ENCODE measurements around the gene TRAM2. TPM values are rescaled to one million over a fixed set of nuclear protein-coding genes. Genes with fewer than 3 reads are reported as not detected.

TRAM2 gene
- total and polyA plus RNA-seq, 2 of the 8 experiments (the other 6 are each of a cell fraction or from before 2014, with no cell fraction given) = 9.0 to 21.4 TPM

- H2BK15ac ChIP-seq (ENCODE audit: low read length) = no peak overlapping the region
- WGBS, 2 experiments (ENCODE audit: extremely low coverage in 1 of 2, insufficient coverage in 1 of 2, insufficient read length in 1 of 2, insufficient replicate concordance in 2 of 2, low coverage in 1 of 2, low lambda C conversion rate in 2 of 2, missing lambda C conversion rate in 1 of 2) = 79% methylated on average over 2 of the region's 2 CpGs; no CpG with 5 or more reads in 1 of the 2 experiments
- no peak overlapping the region for H3K4me2 ChIP-seq (ENCODE audit: insufficient read depth in 1 of 2, low read depth in 2 of 2, low read length in 2 of 2)
- no peak overlapping the region for H2BK120ac ChIP-seq (replicated peaks; ENCODE audit: low read depth, low read length)
- H3K4me3 ChIP-seq (ENCODE audit: extremely low read depth in 1 of 4, insufficient read depth in 2 of 4, low read depth in 3 of 4, low read length in 4 of 4) = no peak overlapping the region
- H2BK5ac ChIP-seq (ENCODE audit: low read depth, low read length) = no peak overlapping the region
- no peak overlapping the region for H3K23ac ChIP-seq (ENCODE audit: insufficient read length)
- peaks cover 0 to 7% (median 1%) of the 10 kb centered on the region in 4 experiments; a peak in 2 of 8 replicates for H3K36me3 ChIP-seq (ENCODE audit: control insufficient read depth in 2 of 4, insufficient read depth in 4 of 4, low read length in 3 of 4)
- H2AFZ ChIP-seq (ENCODE audit: low read length) = no peak overlapping the region
- H3K56ac ChIP-seq (replicated peaks; ENCODE audit: insufficient read length, low read depth, low read length) = no peak overlapping the region
- peaks cover 5% of the 10 kb centered on the region; the same call in 1 of the 2 replicates for H3K79me1 ChIP-seq (ENCODE audit: low read depth, low read length)
- H4K91ac ChIP-seq (replicated peaks; ENCODE audit: insufficient read length, low read length) = no peak overlapping the region
- no peak overlapping the region for H2AK5ac ChIP-seq (ENCODE audit: low read depth, low read length)
- peaks cover 7 to 21% (median 17%) of the 10 kb centered on the region in 4 experiments for H3K4me1 ChIP-seq (replicated peaks in 1 of 4; ENCODE audit: control insufficient read depth in 3 of 4, insufficient read depth in 4 of 4, low read length in 3 of 4)
- no peak overlapping the region for H2BK12ac ChIP-seq (ENCODE audit: low read depth, low read length)
- DNase-seq (ENCODE audit: low read depth in 1 of 2, low spot score in 2 of 2) (no peak), FAIRE-seq (no peak)
- H3K18ac ChIP-seq (ENCODE audit: extremely low read depth, low read length) = no peak overlapping the region
- ChIA-PET CTCF (ENCODE audit: partially characterized antibody) (interaction anchor here (0.6 to 3.2 kb wide), 15 partner anchors 12 to 148 kb away, joined by 3 to 16 read pairs (median 3); partner anchors contain the start of gene TRAM2), POLR2A (ENCODE audit: partially characterized antibody) (interaction anchor here (0.9 to 1.8 kb wide), 4 partner anchors 9 to 95 kb away, joined by 3 to 5 read pairs (median 4); partner anchors contain the start of gene EFHC1)
- H3K14ac ChIP-seq (ENCODE audit: insufficient read length) = no peak overlapping the region
- no peak overlapping the region for H3K27ac ChIP-seq (ENCODE audit: low read depth, low read length)
- H4K20me1 ChIP-seq (replicated peaks in 1 of 2; ENCODE audit: control insufficient read depth in 1 of 2, insufficient read depth in 2 of 2, low read length in 2 of 2) = no peaks in the 10 kb centered on the region
- no peak overlapping the region for H4K5ac ChIP-seq (ENCODE audit: insufficient read length, low read depth, low read length)
- no peaks in the 10 kb centered on the region for H3K27me3 ChIP-seq (replicated peaks in 1 of 4; ENCODE audit: control insufficient read depth in 3 of 4, extremely low read depth in 1 of 4, insufficient read depth in 3 of 4, low read length in 3 of 4)
- H3K4ac ChIP-seq (replicated peaks; ENCODE audit: insufficient read length, low read depth, low read length) = no peak overlapping the region
- H3K9me3 ChIP-seq (ENCODE audit: insufficient read depth in 2 of 2, low read depth in 1 of 2, low read length in 1 of 2) = no peaks in the 10 kb centered on the region
- H3K79me2 ChIP-seq (ENCODE audit: control insufficient read depth in 1 of 2, insufficient read depth in 2 of 2, low read length in 2 of 2) = peaks cover 0 to 3% of the 10 kb centered on the region in 2 experiments; a peak in 2 of 4 replicates
- no peak overlapping the region for H2BK20ac ChIP-seq (ENCODE audit: low read length)
- no peak overlapping the region for H3K9ac ChIP-seq (replicated peaks in 1 of 4; ENCODE audit: extremely low read depth in 1 of 4, low read depth in 3 of 4, low read length in 3 of 4)
- H3K23me2 ChIP-seq (ENCODE audit: low read depth, low read length) = no peaks in the 10 kb centered on the region
- no peak overlapping the region for H4K8ac ChIP-seq (ENCODE audit: extremely low read depth, insufficient read depth, low read length)
- no peak for TF ChIP-seq RXRA (IDR thresholded peaks at IDR 0.05; ENCODE audit: insufficient read depth, low read depth, low read length)
- TF ChIP-seq SIRT6 (IDR thresholded peaks at IDR 0.05; ENCODE audit: low read length) = no peak
- no peak for TF ChIP-seq RNF2 (IDR thresholded peaks at IDR 0.05; ENCODE audit: borderline replicate concordance, low read depth, low read length, missing control alignments, poor library complexity, severe bottlenecking)
- no peak for TF ChIP-seq POLR2AphosphoS5 (IDR thresholded peaks at IDR 0.05; ENCODE audit: low read depth, low read length)
- no peak for TF ChIP-seq SUZ12 (IDR thresholded peaks at IDR 0.05; ENCODE audit: low read length)
- no peak for TF ChIP-seq KDM1A (IDR thresholded peaks at IDR 0.05; ENCODE audit: borderline replicate concordance, low read length)
- TF ChIP-seq SRF (IDR thresholded peaks at IDR 0.05; ENCODE audit: low read depth, low read length) = no peak
- no peak for TF ChIP-seq ASH2L (IDR thresholded peaks at IDR 0.05; ENCODE audit: low read length)
- no peak for TF ChIP-seq CREB1 (IDR thresholded peaks at IDR 0.05)
- TF ChIP-seq CBX8 (IDR thresholded peaks at IDR 0.05; ENCODE audit: borderline replicate concordance, low read depth, low read length) = no peak
- no peak for TF ChIP-seq HDAC6 (IDR thresholded peaks at IDR 0.05; ENCODE audit: low read depth, low read length)
- TF ChIP-seq SP4 (IDR thresholded peaks at IDR 0.05; ENCODE audit: low read length) = no peak
- TF ChIP-seq ATF3 (IDR thresholded peaks at IDR 0.05; ENCODE audit: insufficient read depth, low read depth, low read length) = no peak
Observed at GRCh38 chr6:52515219-52515960, 61.5 kb downstream of the TRAM2 start.
